Measurements from ENCODE around the gene DLX1.

GRCh38 chr2:172089633-172090032 is 4.3 kb downstream of the DLX1 start:
- no peak for TF ChIP-seq POLR2A (IDR thresholded peaks at IDR 0.05; ENCODE audit: low read depth, low read length)
- no peak for TF ChIP-seq POLR2AphosphoS5 (IDR thresholded peaks at IDR 0.05; ENCODE audit: low read depth, low read length)
- TF ChIP-seq TAF1 (IDR thresholded peaks at IDR 0.05; ENCODE audit: low read depth, low read length): no peak
- no peak for TF ChIP-seq POU2F2 (IDR thresholded peaks at IDR 0.05; ENCODE audit: low read depth, low read length)
- no peak for TF ChIP-seq SPI1 (IDR thresholded peaks at IDR 0.05; ENCODE audit: low read depth, low read length)
